ENCODE data around the gene ZNF157.

DNA sequence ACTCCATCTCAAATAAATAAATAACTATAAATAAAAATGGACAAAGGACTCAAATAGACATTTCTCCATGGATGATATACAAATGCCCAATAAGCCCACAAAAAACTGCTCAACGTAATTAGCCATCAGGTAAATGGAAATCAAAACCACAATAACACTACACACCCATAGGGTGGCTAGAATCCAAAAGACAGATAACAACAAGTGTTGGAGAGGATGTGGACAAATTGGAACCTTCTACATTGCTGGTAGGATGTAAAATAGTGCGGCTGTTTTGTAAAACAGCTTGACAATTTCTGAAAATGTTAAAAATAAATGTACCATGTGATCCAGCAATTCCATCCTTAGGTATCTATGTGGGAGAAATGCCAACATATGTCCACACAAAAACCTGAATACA is 52.1 kb downstream of the ZNF157 start:
- TF ChIP-seq, protein P1, sequence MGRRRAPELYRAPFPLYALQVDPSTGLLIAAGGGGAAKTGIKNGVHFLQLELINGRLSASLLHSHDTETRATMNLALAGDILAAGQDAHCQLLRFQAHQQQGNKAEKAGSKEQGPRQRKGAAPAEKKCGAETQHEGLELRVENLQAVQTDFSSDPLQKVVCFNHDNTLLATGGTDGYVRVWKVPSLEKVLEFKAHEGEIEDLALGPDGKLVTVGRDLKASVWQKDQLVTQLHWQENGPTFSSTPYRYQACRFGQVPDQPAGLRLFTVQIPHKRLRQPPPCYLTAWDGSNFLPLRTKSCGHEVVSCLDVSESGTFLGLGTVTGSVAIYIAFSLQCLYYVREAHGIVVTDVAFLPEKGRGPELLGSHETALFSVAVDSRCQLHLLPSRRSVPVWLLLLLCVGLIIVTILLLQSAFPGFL (CRISPR knock-in tag; IDR thresholded peaks at IDR 0.05; ENCODE audit: borderline replicate concordance), result no peak
- TF ChIP-seq ZBTB21 (CRISPR knock-in tag; IDR thresholded peaks at IDR 0.05; ENCODE audit: borderline replicate concordance) (no peak), ETV6 (CRISPR knock-in tag; IDR thresholded peaks at IDR 0.05) (no peak), FOXP1 (CRISPR knock-in tag; IDR thresholded peaks at IDR 0.05; ENCODE audit: borderline replicate concordance) (no peak), ESRRA (CRISPR knock-in tag; IDR thresholded peaks at IDR 0.05; ENCODE audit: borderline replicate concordance) (no peak), ZNF416 (CRISPR knock-in tag; IDR thresholded peaks at IDR 0.05) (no peak), FOXK1 (CRISPR knock-in tag; IDR thresholded peaks at IDR 0.05) (no peak)
- TF ChIP-seq, protein P2, sequence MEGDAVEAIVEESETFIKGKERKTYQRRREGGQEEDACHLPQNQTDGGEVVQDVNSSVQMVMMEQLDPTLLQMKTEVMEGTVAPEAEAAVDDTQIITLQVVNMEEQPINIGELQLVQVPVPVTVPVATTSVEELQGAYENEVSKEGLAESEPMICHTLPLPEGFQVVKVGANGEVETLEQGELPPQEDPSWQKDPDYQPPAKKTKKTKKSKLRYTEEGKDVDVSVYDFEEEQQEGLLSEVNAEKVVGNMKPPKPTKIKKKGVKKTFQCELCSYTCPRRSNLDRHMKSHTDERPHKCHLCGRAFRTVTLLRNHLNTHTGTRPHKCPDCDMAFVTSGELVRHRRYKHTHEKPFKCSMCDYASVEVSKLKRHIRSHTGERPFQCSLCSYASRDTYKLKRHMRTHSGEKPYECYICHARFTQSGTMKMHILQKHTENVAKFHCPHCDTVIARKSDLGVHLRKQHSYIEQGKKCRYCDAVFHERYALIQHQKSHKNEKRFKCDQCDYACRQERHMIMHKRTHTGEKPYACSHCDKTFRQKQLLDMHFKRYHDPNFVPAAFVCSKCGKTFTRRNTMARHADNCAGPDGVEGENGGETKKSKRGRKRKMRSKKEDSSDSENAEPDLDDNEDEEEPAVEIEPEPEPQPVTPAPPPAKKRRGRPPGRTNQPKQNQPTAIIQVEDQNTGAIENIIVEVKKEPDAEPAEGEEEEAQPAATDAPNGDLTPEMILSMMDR (IDR thresholded peaks at IDR 0.05), result no peak
- TF ChIP-seq, protein P3, sequence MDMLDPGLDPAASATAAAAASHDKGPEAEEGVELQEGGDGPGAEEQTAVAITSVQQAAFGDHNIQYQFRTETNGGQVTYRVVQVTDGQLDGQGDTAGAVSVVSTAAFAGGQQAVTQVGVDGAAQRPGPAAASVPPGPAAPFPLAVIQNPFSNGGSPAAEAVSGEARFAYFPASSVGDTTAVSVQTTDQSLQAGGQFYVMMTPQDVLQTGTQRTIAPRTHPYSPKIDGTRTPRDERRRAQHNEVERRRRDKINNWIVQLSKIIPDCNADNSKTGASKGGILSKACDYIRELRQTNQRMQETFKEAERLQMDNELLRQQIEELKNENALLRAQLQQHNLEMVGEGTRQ (CRISPR knock-in tag; IDR thresholded peaks at IDR 0.05), result no peak
- TF ChIP-seq, protein P4, sequence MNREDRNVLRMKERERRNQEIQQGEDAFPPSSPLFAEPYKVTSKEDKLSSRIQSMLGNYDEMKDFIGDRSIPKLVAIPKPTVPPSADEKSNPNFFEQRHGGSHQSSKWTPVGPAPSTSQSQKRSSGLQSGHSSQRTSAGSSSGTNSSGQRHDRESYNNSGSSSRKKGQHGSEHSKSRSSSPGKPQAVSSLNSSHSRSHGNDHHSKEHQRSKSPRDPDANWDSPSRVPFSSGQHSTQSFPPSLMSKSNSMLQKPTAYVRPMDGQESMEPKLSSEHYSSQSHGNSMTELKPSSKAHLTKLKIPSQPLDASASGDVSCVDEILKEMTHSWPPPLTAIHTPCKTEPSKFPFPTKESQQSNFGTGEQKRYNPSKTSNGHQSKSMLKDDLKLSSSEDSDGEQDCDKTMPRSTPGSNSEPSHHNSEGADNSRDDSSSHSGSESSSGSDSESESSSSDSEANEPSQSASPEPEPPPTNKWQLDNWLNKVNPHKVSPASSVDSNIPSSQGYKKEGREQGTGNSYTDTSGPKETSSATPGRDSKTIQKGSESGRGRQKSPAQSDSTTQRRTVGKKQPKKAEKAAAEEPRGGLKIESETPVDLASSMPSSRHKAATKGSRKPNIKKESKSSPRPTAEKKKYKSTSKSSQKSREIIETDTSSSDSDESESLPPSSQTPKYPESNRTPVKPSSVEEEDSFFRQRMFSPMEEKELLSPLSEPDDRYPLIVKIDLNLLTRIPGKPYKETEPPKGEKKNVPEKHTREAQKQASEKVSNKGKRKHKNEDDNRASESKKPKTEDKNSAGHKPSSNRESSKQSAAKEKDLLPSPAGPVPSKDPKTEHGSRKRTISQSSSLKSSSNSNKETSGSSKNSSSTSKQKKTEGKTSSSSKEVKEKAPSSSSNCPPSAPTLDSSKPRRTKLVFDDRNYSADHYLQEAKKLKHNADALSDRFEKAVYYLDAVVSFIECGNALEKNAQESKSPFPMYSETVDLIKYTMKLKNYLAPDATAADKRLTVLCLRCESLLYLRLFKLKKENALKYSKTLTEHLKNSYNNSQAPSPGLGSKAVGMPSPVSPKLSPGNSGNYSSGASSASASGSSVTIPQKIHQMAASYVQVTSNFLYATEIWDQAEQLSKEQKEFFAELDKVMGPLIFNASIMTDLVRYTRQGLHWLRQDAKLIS (CRISPR knock-in tag; IDR thresholded peaks at IDR 0.05; ENCODE audit: borderline replicate concordance), result no peak
